GM18526 (cell line): ENCODE measurements around the gene WRAP73.

ENCODE experiments used
- POLR2A ChIP-seq: IDR thresholded peaks from 3 replicates; pipeline ENCODE4 v1.6.1; 2011; ENCODE audit not compliant: insufficient read length; ENCODE audit errors: extremely low read depth

Gene WRAP73

GRCh38 chr1:3676581-3677470, 26.9 kb upstream of the WRAP73 start:
- no peak for TF ChIP-seq POLR2A

GRCh38 chr1:3675436-3675835, 25.5 kb upstream of the WRAP73 start:
- no peak for TF ChIP-seq POLR2A

- no peak for TF ChIP-seq POLR2A
Measured at GRCh38 chr1:3674100-3675094, 24.5 kb upstream of the WRAP73 start.

GRCh38 chr1:3673381-3674099, 23.6 kb upstream of the WRAP73 start:
- no peak for TF ChIP-seq POLR2A

GRCh38 chr1:3672971-3673361, 23.1 kb upstream of the WRAP73 start:
- no peak for TF ChIP-seq POLR2A

- no peak for TF ChIP-seq POLR2A
Measured at GRCh38 chr1:3672231-3672970, 22.5 kb upstream of the WRAP73 start.

- no peak for TF ChIP-seq POLR2A
Measured at GRCh38 chr1:3671371-3672180, 21.7 kb upstream of the WRAP73 start.

GRCh38 chr1:3670823-3671265, 20.9 kb upstream of the WRAP73 start:
- TF ChIP-seq POLR2A, result no peak

GRCh38 chr1:3669971-3670431, 20.1 kb upstream of the WRAP73 start:
- no peak for TF ChIP-seq POLR2A

- TF ChIP-seq POLR2A, result no peak
Measured at GRCh38 chr1:3669421-3669821, 19.5 kb upstream of the WRAP73 start.

GRCh38 chr1:3668585-3669300, 18.8 kb upstream of the WRAP73 start:
- TF ChIP-seq POLR2A, result no peak

GRCh38 chr1:3668148-3668547, 18.2 kb upstream of the WRAP73 start:
- no peak for TF ChIP-seq POLR2A
